ENCODE data around the gene SIRT6. TPM values are rescaled to one million over a fixed set of nuclear protein-coding genes. Genes with fewer than 3 reads are reported as not detected.
A peak's percentile ranks its signal among the peaks of the same experiment; 100 is the strongest.

SIRT6 gene
- polyA plus RNA-seq, 1 donor (not counting 4 experiments of a cell fraction or from before 2014, with no cell fraction given) = 14.6 TPM

GRCh38 chr19:4124638-4125037, 57.7 kb downstream of the SIRT6 start:
- Histone ChIP-seq H3K27ac (ENCODE audit: control insufficient read depth, insufficient read depth, low read length) (no peak overlapping the region), H3K9ac (ENCODE audit: control insufficient read depth, extremely low read depth, insufficient read depth, low read length) (peak overlapping the region; percentile 89), H3K27me3 (ENCODE audit: control insufficient read depth, extremely low read depth, insufficient read depth, low read length) (no peaks in the 10 kb centered on the region), H3K79me2 (ENCODE audit: control insufficient read depth, insufficient read depth, low read length) (peaks cover 32% of the 10 kb centered on the region), H3K36me3 (ENCODE audit: control insufficient read depth in 2 of 2, extremely low read depth in 1 of 2, insufficient read depth in 2 of 2, low read length in 2 of 2) (peaks cover under 1 to 3% of the 10 kb centered on the region in 2 experiments), H2AFZ (ENCODE audit: control insufficient read depth, low read length) (peak overlapping the region; percentile 43), H3K9me1 (ENCODE audit: control insufficient read depth, extremely low read depth, insufficient read depth, low read length) (no peaks in the 10 kb centered on the region), H3K9me3 (ENCODE audit: control insufficient read depth, low read depth, low read length) (no peaks in the 10 kb centered on the region), H3K4me1 (ENCODE audit: control insufficient read depth, extremely low read depth, insufficient read depth, low read length) (peaks cover 13% of the 10 kb centered on the region), H4K20me1 (ENCODE audit: control insufficient read depth, extremely low read depth, insufficient read depth, low read length) (no peaks in the 10 kb centered on the region), H3K4me2 (ENCODE audit: control insufficient read depth, extremely low read depth, insufficient read depth, low read depth, low read length) (peak overlapping the region; percentile 97), H3K4me3 (ENCODE audit: control insufficient read depth in 2 of 3, extremely low read depth in 1 of 3, insufficient read depth in 2 of 3, low read depth in 1 of 3, low read length in 3 of 3) (peak overlapping the region; percentile 65 to 97 (median 84))
- FAIRE-seq (no peak), DNase-seq (ENCODE audit: low read depth, low spot score) (no peak)
- dilution Hi-C loops (cut with MboI; ENCODE audit: extremely low pct_ligation_motif_present, low sequenced_read_pairs) = no loop called here
- TF ChIP-seq, protein P1, sequence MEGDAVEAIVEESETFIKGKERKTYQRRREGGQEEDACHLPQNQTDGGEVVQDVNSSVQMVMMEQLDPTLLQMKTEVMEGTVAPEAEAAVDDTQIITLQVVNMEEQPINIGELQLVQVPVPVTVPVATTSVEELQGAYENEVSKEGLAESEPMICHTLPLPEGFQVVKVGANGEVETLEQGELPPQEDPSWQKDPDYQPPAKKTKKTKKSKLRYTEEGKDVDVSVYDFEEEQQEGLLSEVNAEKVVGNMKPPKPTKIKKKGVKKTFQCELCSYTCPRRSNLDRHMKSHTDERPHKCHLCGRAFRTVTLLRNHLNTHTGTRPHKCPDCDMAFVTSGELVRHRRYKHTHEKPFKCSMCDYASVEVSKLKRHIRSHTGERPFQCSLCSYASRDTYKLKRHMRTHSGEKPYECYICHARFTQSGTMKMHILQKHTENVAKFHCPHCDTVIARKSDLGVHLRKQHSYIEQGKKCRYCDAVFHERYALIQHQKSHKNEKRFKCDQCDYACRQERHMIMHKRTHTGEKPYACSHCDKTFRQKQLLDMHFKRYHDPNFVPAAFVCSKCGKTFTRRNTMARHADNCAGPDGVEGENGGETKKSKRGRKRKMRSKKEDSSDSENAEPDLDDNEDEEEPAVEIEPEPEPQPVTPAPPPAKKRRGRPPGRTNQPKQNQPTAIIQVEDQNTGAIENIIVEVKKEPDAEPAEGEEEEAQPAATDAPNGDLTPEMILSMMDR (optimal IDR thresholded peaks at IDR 0.05 in 1 of 3, IDR thresholded peaks at IDR 0.05 in 1 of 3, conservative IDR thresholded peaks at IDR 0.05 in 1 of 3; ENCODE audit: extremely low read depth in 1 of 3, insufficient read depth in 2 of 3, low read length in 3 of 3) = no peak
- no peak for TF ChIP-seq EZH2 (IDR thresholded peaks at IDR 0.05; ENCODE audit: low read length)

Small RNA genes within 50 kb of the gene (small RNA-seq; reads per million reads assigned to genes)
- 0 reads per million in 3 experiments for gene RF00017 (ENCODE audit: insufficient read length in 3 of 3, low read depth in 3 of 3, low replicate concordance in 1 of 3)

Other genes with a start within 250 kb of the SIRT6 start
- not detected in 3 replicates for gene NMRK2, start 249.5 kb downstream of the SIRT6 start, polyA plus RNA-seq
- 57.3 to 94.7 TPM (median 60.8 TPM) in 3 replicates for gene DAPK3, start 211.5 kb downstream of the SIRT6 start, polyA plus RNA-seq
- 884 to 1,193 TPM (median 1,022 TPM) in 3 replicates for gene EEF2, start 197.1 kb downstream of the SIRT6 start, polyA plus RNA-seq
- gene PIAS4, start 174.8 kb downstream of the SIRT6 start, polyA plus RNA-seq = 6.1 to 11.4 TPM (median 7.5 TPM) in 3 replicates
- gene ZBTB7A, start 115.7 kb downstream of the SIRT6 start, polyA plus RNA-seq = 3.7 to 9.8 TPM (median 7.2 TPM) in 3 replicates
- gene MAP2K2, start 58.4 kb downstream of the SIRT6 start, polyA plus RNA-seq = 61.8 to 97.9 TPM (median 89.5 TPM) in 3 replicates
- not detected in 3 replicates for gene CREB3L3, start 28.9 kb downstream of the SIRT6 start, polyA plus RNA-seq
- 0.02 to 0.15 TPM (median 0.07 TPM) in 3 replicates for gene ANKRD24, start 126 bp upstream of the SIRT6 start, polyA plus RNA-seq
- gene EBI3, start 47.0 kb upstream of the SIRT6 start, polyA plus RNA-seq = 0.05 to 0.21 TPM in 2 of 3 replicates, not detected in the other
- gene YJU2, start 64.5 kb upstream of the SIRT6 start, polyA plus RNA-seq = 10.8 to 17.0 TPM (median 13.7 TPM) in 3 replicates
- gene SHD, start 96.7 kb upstream of the SIRT6 start, polyA plus RNA-seq = not detected in 3 replicates
- not detected in 3 replicates for gene TMIGD2, start 119.8 kb upstream of the SIRT6 start, polyA plus RNA-seq
- gene FSD1, start 122.0 kb upstream of the SIRT6 start, polyA plus RNA-seq = 0.35 to 1.8 TPM (median 0.49 TPM) in 3 replicates
- 53.8 to 80.5 TPM (median 60.0 TPM) in 3 replicates for gene STAP2, start 156.3 kb upstream of the SIRT6 start, polyA plus RNA-seq
- 4.2 to 4.7 TPM (median 4.6 TPM) in 3 replicates for gene MPND, start 161.0 kb upstream of the SIRT6 start, polyA plus RNA-seq
- gene SH3GL1, start 218.0 kb upstream of the SIRT6 start, polyA plus RNA-seq = 47.4 to 61.0 TPM (median 52.7 TPM) in 3 replicates
- gene CHAF1A, start 220.1 kb upstream of the SIRT6 start, polyA plus RNA-seq = 5.2 to 12.5 TPM (median 10.6 TPM) in 3 replicates

Measured in keratinocyte (primary cell).